Loucy (cell line): Measurements from ENCODE around the gene FERMT3.

Experiments
- H2AFZ ChIP-seq: fragments of 200-600 bp; sonication (generic); 2 replicates; pipeline ENCODE4 v1.6.0; 2016; ENCODE audit warnings: antibody characterized with exemption, mild to moderate bottlenecking, low read length, moderate library complexity
- H3F3A ChIP-seq: fragments of 200-600 bp; 2 replicates; pipeline ENCODE4 v1.6.0; 2016; ENCODE audit warnings: antibody characterized with exemption, low read depth, mild to moderate bottlenecking
- H3K27me3 ChIP-seq: fragments of 200-600 bp; sonication (generic); 2 replicates; pipeline ENCODE4 v1.6.1; 2014; ENCODE audit warnings: low read length, mild to moderate bottlenecking; ENCODE audit not compliant: insufficient read depth, poor library complexity, severe bottlenecking
- H3K36me3 ChIP-seq: fragments of 200-600 bp; sonication (generic); 2 replicates; pipeline ENCODE4 v1.6.1; 2016; ENCODE audit warnings: low read length; ENCODE audit not compliant: insufficient read depth
- H3K4me1 ChIP-seq: fragments of 200-600 bp; sonication (generic); 2 replicates; pipeline ENCODE4 v1.5.1; 2014; ENCODE audit warnings: low read length, mild to moderate bottlenecking; ENCODE audit not compliant: insufficient read depth, poor library complexity, severe bottlenecking
- H3K4me2 ChIP-seq: fragments of 200-600 bp; sonication (generic); 2 replicates; pipeline ENCODE4 v1.6.0; 2014; ENCODE audit warnings: antibody characterized with exemption, low read length, low read depth, mild to moderate bottlenecking; ENCODE audit not compliant: poor library complexity, severe bottlenecking
- H3K4me3 ChIP-seq: fragments of 200-600 bp; sonication (generic); 2 replicates; pipeline ENCODE4 v1.5.1; 2014; ENCODE audit warnings: low read length, mild to moderate bottlenecking, mixed read lengths; ENCODE audit not compliant: poor library complexity, severe bottlenecking
- H3K79me2 ChIP-seq: fragments of 200-600 bp; sonication (generic); 2 replicates; pipeline ENCODE4 v1.6.1; 2014; ENCODE audit warnings: low read length; ENCODE audit not compliant: insufficient read depth
- H3K9ac ChIP-seq: fragments of 200-600 bp; sonication (generic); 2 replicates; pipeline ENCODE4 v1.6.0; 2014; ENCODE audit warnings: mild to moderate bottlenecking, low read depth, low read length, moderate library complexity; ENCODE audit not compliant: poor library complexity, severe bottlenecking
- H3K9me2 ChIP-seq: fragments of 200-600 bp; sonication (generic); replicated peaks from 2 replicates; pipeline ENCODE4 v1.6.1; 2016; ENCODE audit warnings: low read depth, low read length, mixed read lengths
- H3K9me3 ChIP-seq: fragments of 200-600 bp; sonication (generic); 2 replicates; pipeline ENCODE4 v1.6.1; 2014; ENCODE audit warnings: mild to moderate bottlenecking, antibody characterized with exemption, low read length, low read depth; ENCODE audit not compliant: insufficient read depth
- H4K20me1 ChIP-seq: fragments of 200-600 bp; sonication (generic); 2 replicates; pipeline ENCODE4 v1.6.0; 2014; ENCODE audit warnings: antibody characterized with exemption, low read length, mild to moderate bottlenecking; ENCODE audit not compliant: insufficient read depth, poor library complexity, severe bottlenecking
- CTCF ChIP-seq: fragments of 200-600 bp; sonication (generic); conservative IDR thresholded peaks from 2 replicates; pipeline ENCODE4 v1.5.1; 2014; ENCODE audit warnings: mild to moderate bottlenecking, antibody characterized with exemption, low read length
- EZH2phosphoT487 ChIP-seq: fragments of 200-600 bp; IDR thresholded peaks from 2 replicates; pipeline ENCODE4 v1.6.1; 2018; ENCODE audit warnings: antibody characterized with exemption, mild to moderate bottlenecking, moderate library complexity, borderline replicate concordance

FERMT3 gene

GRCh38 chr11:64226507-64227051 is 20.1 kb downstream of the FERMT3 start:
- H2AFZ ChIP-seq = peak overlapping the region; percentile 72

DNA sequence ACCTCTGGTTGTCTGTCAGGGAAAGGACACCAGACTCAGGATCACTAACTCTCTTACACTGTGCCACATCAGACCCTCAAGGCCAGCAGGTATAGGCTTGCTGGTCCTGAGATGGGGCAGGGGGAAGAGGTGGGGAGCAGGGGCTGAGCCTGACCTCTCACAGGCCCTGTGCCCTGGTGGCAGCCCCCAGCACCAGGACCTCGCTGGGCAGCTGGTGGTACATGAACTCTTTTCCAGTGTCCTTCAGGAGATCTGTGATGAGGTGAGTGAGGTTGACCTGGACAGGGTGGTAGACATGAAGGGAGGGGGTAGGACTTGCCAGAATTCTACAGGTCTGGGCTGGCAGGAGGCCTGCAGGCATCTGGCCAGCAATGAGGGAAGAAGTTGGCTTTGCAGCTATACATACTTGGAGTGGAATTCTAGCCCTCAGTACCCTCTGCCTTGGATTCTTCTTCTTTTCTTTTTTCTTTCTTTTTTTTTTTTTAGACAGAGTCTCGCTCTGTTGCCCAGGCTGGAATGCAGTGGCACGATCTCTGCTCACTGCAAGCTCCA is 21.0 kb downstream of the FERMT3 start:
- peaks cover 27% of the 10 kb centered on the region for H4K20me1 ChIP-seq
- H3K9me3 ChIP-seq = no peaks in the 10 kb centered on the region
- no peaks in the 10 kb centered on the region for H3K27me3 ChIP-seq
- H3K79me2 ChIP-seq = peaks cover 42% of the 10 kb centered on the region
- peak overlapping the region; percentile 100 for H3K4me2 ChIP-seq
- no peak for TF ChIP-seq EZH2phosphoT487
- peak overlapping the region; percentile 98 for H3K9ac ChIP-seq
- peak overlapping the region; percentile 82 for H3K4me3 ChIP-seq
- no peak overlapping the region for H2AFZ ChIP-seq
- H3K36me3 ChIP-seq = peaks cover 8% of the 10 kb centered on the region; the same call in 1 of the 2 replicates
- H3K4me1 ChIP-seq = peaks cover 27% of the 10 kb centered on the region
- no peaks in the 10 kb centered on the region for H3K9me2 ChIP-seq
- H3F3A ChIP-seq = no peaks in the 10 kb centered on the region

More at GRCh38 chr11:64226507-64227051, 20.1 kb downstream of the FERMT3 start:
- Histone ChIP-seq H3K4me1 (peaks cover 23% of the 10 kb centered on the region), H3K79me2 (peaks cover 40% of the 10 kb centered on the region), H3K9me3 (no peaks in the 10 kb centered on the region), H3K36me3 (peaks cover 8% of the 10 kb centered on the region; the same call in 1 of the 2 replicates), H3K9me2 (no peaks in the 10 kb centered on the region), H3K27me3 (no peaks in the 10 kb centered on the region), H3K4me3 (peak overlapping the region; percentile 82), H3K4me2 (peak overlapping the region; percentile 100), H4K20me1 (peaks cover 27% of the 10 kb centered on the region), H3K9ac (peak overlapping the region; percentile 98), H3F3A (no peaks in the 10 kb centered on the region)
- TF ChIP-seq EZH2phosphoT487 = no peak
- TF ChIP-seq CTCF = no peak

GRCh38 chr11:64229090-64229743 is 22.7 kb downstream of the FERMT3 start:
- Histone ChIP-seq H4K20me1 (peaks cover 33% of the 10 kb centered on the region), H2AFZ (no peak overlapping the region), H3K9ac (peak overlapping the region; percentile 80), H3K79me2 (peaks cover 42% of the 10 kb centered on the region), H3K4me2 (peak overlapping the region; percentile 81), H3K4me1 (peaks cover 27% of the 10 kb centered on the region), H3K4me3 (no peak overlapping the region), H3K27me3 (no peaks in the 10 kb centered on the region), H3K9me3 (no peaks in the 10 kb centered on the region), H3K9me2 (no peaks in the 10 kb centered on the region), H3K36me3 (no peaks in the 10 kb centered on the region), H3F3A (peaks cover 6% of the 10 kb centered on the region; the same call in 1 of the 2 replicates)
- TF ChIP-seq CTCF (no peak), EZH2phosphoT487 (no peak)
